ENCODE results near the gene FAT1.

DNA sequence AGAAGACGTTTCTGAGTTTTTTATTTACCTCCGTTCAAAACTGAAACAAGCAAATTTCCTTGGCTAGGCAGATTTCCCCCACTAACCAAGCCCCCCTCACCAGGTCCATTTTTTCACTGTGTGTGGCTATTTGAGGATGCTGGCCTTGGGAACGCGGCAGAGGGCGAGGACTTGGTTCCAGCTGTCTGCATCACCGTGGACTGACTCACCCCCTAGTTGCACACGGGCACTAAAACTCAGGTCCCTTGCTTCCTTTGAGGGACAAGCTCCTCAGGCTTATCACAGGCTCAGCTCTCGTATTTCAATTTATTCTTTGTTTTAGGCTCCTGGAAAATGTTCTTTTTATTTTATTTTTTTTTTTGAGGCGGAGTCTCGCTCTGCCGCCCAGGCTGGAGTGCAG lies 159.9 kb downstream of the FAT1 start:
- TF ChIP-seq, protein P1, sequence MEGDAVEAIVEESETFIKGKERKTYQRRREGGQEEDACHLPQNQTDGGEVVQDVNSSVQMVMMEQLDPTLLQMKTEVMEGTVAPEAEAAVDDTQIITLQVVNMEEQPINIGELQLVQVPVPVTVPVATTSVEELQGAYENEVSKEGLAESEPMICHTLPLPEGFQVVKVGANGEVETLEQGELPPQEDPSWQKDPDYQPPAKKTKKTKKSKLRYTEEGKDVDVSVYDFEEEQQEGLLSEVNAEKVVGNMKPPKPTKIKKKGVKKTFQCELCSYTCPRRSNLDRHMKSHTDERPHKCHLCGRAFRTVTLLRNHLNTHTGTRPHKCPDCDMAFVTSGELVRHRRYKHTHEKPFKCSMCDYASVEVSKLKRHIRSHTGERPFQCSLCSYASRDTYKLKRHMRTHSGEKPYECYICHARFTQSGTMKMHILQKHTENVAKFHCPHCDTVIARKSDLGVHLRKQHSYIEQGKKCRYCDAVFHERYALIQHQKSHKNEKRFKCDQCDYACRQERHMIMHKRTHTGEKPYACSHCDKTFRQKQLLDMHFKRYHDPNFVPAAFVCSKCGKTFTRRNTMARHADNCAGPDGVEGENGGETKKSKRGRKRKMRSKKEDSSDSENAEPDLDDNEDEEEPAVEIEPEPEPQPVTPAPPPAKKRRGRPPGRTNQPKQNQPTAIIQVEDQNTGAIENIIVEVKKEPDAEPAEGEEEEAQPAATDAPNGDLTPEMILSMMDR (IDR thresholded peaks at IDR 0.05; ENCODE audit: low read depth, low read length) = no peak
- TF ChIP-seq, protein P2, sequence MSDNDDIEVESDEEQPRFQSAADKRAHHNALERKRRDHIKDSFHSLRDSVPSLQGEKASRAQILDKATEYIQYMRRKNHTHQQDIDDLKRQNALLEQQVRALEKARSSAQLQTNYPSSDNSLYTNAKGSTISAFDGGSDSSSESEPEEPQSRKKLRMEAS (IDR thresholded peaks at IDR 0.05; ENCODE audit: low read depth, low read length) = no peak
- no peak for TF ChIP-seq POLR2A (IDR thresholded peaks at IDR 0.05; ENCODE audit: extremely low read depth, insufficient read length)
- no peak for TF ChIP-seq MYC (IDR thresholded peaks at IDR 0.05; ENCODE audit: low read depth, low read length)

Data from NB4 (cell line).